ENCODE measurements around the gene MEF2A.

The MEF2A gene

DNA sequence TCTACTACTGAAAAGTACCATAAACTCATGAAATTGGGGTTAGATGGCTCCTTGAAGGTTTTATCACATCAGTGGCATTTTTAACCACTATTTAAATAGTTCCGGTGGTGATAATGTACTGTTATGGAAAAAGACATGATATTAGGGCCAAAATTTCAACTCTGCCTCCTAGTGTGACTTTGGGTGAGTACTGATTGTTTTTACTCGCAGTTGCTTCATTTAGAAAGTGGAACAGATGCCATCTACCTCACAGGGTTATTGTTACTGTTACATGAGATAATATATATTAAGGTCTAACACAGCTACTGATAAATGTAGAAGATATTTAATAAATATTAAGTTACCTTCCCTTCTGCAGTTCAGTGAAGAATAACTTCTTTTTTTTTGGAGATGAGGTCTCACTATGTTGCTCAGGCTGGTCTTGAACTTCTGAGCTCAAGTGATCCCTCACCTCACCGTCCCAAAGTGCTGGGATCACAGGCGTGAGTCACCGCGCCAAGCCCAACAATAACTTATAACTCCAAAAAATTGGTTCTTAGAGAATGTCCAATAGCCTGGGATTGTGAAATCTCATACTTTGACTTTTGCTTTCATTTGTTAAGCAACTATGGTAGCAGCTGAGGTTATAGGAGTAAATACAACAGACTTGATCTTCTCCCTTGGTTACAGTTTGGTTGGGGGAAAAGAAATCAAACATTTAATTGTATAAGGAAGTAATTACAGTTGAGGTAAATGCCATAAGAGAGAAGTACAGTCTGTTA is 48.3 kb downstream of the MEF2A start:
- no peak for TF ChIP-seq POLR2AphosphoS5 (IDR thresholded peaks at IDR 0.05; ENCODE audit: low read depth, low read length)
- TF ChIP-seq, protein P1, sequence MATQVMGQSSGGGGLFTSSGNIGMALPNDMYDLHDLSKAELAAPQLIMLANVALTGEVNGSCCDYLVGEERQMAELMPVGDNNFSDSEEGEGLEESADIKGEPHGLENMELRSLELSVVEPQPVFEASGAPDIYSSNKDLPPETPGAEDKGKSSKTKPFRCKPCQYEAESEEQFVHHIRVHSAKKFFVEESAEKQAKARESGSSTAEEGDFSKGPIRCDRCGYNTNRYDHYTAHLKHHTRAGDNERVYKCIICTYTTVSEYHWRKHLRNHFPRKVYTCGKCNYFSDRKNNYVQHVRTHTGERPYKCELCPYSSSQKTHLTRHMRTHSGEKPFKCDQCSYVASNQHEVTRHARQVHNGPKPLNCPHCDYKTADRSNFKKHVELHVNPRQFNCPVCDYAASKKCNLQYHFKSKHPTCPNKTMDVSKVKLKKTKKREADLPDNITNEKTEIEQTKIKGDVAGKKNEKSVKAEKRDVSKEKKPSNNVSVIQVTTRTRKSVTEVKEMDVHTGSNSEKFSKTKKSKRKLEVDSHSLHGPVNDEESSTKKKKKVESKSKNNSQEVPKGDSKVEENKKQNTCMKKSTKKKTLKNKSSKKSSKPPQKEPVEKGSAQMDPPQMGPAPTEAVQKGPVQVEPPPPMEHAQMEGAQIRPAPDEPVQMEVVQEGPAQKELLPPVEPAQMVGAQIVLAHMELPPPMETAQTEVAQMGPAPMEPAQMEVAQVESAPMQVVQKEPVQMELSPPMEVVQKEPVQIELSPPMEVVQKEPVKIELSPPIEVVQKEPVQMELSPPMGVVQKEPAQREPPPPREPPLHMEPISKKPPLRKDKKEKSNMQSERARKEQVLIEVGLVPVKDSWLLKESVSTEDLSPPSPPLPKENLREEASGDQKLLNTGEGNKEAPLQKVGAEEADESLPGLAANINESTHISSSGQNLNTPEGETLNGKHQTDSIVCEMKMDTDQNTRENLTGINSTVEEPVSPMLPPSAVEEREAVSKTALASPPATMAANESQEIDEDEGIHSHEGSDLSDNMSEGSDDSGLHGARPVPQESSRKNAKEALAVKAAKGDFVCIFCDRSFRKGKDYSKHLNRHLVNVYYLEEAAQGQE (IDR thresholded peaks at IDR 0.05; ENCODE audit: insufficient read depth in 1 of 2, low read depth in 2 of 2, low read length in 2 of 2), result no peak
- no peak for TF ChIP-seq SIN3A (IDR thresholded peaks at IDR 0.05; ENCODE audit: borderline replicate concordance, insufficient read depth, low read length)
- no peak for TF ChIP-seq FOXP2 (optimal IDR thresholded peaks at IDR 0.05; ENCODE audit: borderline replicate concordance, extremely low read depth, extremely low read length, insufficient read depth)
- no peak for TF ChIP-seq TAF1 (IDR thresholded peaks at IDR 0.05; ENCODE audit: borderline replicate concordance, insufficient read depth, low read length)

DNA sequence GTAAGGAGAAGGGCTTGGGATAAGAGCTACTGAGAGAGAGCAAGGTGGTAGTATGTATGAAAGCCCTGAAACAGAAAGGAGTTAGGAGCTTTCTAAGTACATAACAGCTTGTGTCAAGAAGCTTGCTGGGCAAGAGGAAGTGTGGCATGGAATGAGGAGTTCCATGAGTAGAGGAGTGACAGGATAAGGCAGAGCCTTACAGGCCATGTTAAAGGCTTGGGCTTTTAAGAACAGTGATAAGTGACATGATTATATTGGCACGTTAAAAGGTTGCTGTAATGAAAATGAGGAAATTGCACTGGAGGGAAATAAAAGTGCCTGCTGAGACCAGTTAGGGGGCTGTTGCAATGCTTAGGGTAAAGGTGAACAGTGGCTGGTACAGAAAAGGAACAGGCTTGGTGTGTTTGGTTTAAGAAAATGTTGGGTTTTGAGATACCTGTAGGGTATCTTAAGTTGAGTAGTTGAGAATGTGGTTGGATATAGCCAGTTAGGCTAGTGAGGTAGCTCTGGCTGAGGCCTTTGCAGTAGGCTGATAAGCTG is 49.0 kb downstream of the MEF2A start:
- TF ChIP-seq SIN3A (IDR thresholded peaks at IDR 0.05; ENCODE audit: borderline replicate concordance, insufficient read depth, low read length) (no peak), FOXP2 (optimal IDR thresholded peaks at IDR 0.05; ENCODE audit: borderline replicate concordance, extremely low read depth, extremely low read length, insufficient read depth) (no peak), TAF1 (IDR thresholded peaks at IDR 0.05; ENCODE audit: borderline replicate concordance, insufficient read depth, low read length) (no peak), POLR2AphosphoS5 (IDR thresholded peaks at IDR 0.05; ENCODE audit: low read depth, low read length) (no peak)
- TF ChIP-seq, protein P1 (IDR thresholded peaks at IDR 0.05; ENCODE audit: insufficient read depth in 1 of 2, low read depth in 2 of 2, low read length in 2 of 2), result no peak

DNA sequence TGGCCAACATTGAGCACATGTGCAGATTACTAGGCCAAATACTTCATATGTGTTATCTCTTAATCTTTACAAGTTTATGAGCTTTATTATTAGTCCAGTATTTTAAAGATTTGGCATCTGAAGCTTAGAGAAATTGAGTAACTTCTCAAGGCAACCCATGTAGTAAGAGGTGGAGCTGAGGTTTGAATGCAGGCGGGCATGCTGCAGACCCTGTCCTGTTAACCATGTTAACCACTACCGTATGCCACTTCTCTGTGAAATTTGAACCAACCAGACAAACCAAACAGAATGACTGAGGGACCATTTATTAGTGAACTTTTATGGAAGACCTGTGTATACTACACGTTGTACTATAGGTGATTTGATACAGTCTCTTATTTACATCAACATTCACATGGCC is 49.7 kb downstream of the MEF2A start:
- TF ChIP-seq POLR2AphosphoS5 (IDR thresholded peaks at IDR 0.05; ENCODE audit: low read depth, low read length) (no peak), FOXP2 (optimal IDR thresholded peaks at IDR 0.05; ENCODE audit: borderline replicate concordance, extremely low read depth, extremely low read length, insufficient read depth) (no peak), TAF1 (IDR thresholded peaks at IDR 0.05; ENCODE audit: borderline replicate concordance, insufficient read depth, low read length) (no peak), SIN3A (IDR thresholded peaks at IDR 0.05; ENCODE audit: borderline replicate concordance, insufficient read depth, low read length) (no peak)
- TF ChIP-seq, protein P1 (IDR thresholded peaks at IDR 0.05; ENCODE audit: insufficient read depth in 1 of 2, low read depth in 2 of 2, low read length in 2 of 2), result no peak

DNA sequence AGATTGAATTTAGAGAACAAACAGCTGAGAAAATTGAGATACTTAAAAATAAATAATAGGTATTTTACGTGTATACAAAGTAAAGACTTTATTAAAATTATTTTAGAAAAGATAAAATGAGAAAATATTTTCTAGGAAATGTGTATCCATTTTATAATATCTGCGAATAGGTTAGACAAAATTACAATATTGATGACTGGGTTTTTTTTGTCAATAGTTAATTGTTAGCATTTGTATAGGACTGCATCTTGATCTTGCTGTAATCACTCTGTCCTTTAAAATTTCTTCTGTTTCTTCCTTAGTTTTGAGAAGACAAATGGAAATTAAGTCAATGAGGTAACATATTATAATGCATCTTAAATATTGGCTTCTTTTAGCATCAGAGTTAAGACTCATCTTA is 50.3 kb downstream of the MEF2A start:
- TF ChIP-seq POLR2AphosphoS5 (IDR thresholded peaks at IDR 0.05; ENCODE audit: low read depth, low read length) (no peak), TAF1 (IDR thresholded peaks at IDR 0.05; ENCODE audit: borderline replicate concordance, insufficient read depth, low read length) (no peak), FOXP2 (optimal IDR thresholded peaks at IDR 0.05; ENCODE audit: borderline replicate concordance, extremely low read depth, extremely low read length, insufficient read depth) (no peak), SIN3A (IDR thresholded peaks at IDR 0.05; ENCODE audit: borderline replicate concordance, insufficient read depth, low read length) (no peak)
- TF ChIP-seq, protein P1 (IDR thresholded peaks at IDR 0.05; ENCODE audit: insufficient read depth in 1 of 2, low read depth in 2 of 2, low read length in 2 of 2), result no peak
